ENCODE data around the gene TADA1. TPM values are rescaled to one million over a fixed set of nuclear protein-coding genes. Genes with fewer than 3 reads are reported as not detected.
A peak's percentile ranks its signal among the peaks of the same experiment; 100 is the strongest.

TADA1 gene
- total and polyA plus RNA-seq, 12 donors, result 5.8 to 23.1 (median 13.1) TPM

- H3K4me3 ChIP-seq, result no peak overlapping the region
- TF ChIP-seq CTCF (IDR thresholded peaks at IDR 0.05) (no peak), POLR2A (IDR thresholded peaks at IDR 0.05) (no peak)
- peaks cover 3 to 43% of the 10 kb centered on the region in 2 donors for H3K4me1 ChIP-seq (replicated peaks in 1 of 2)
- DNase-seq, result no peak
- no peaks in the 10 kb centered on the region for H3K27me3 ChIP-seq
- H3K36me3 ChIP-seq (replicated peaks in 1 of 2), result peaks cover 0 to 14% of the 10 kb centered on the region in 2 donors
- H3K27ac ChIP-seq, result peak overlapping the region in 3 of 5 donors; percentile 8 to 42 (median 28)
- 66 to 81% (median 75%) methylated on average over 3 of the region's 3 CpGs for WGBS, 4 donors
- no peaks in the 10 kb centered on the region for H3K9me3 ChIP-seq (replicated peaks in 1 of 3)
- intact Hi-C loops (cut with DNase I), result no loop called here
Observed at GRCh38 chr1:166869318-166870099, 6.6 kb downstream of the TADA1 start.

- Histone ChIP-seq H3K9me3 (replicated peaks in 1 of 3) (no peaks in the 10 kb centered on the region), H3K27me3 (no peaks in the 10 kb centered on the region), H3K4me3 (no peak overlapping the region), H3K36me3 (replicated peaks in 1 of 2) (peaks cover 0 to 20% of the 10 kb centered on the region in 2 donors), H3K4me1 (replicated peaks in 1 of 2) (peaks cover 3 to 35% of the 10 kb centered on the region in 2 donors), H3K27ac (no peak overlapping the region)
- no peak for DNase-seq
- intact Hi-C loops (cut with DNase I), result no loop called here
- WGBS, 4 donors, result 88 to 97% (median 95%) methylated on average over 5 to 7 of the region's 7 CpGs
- TF ChIP-seq CTCF (IDR thresholded peaks at IDR 0.05) (no peak), POLR2A (IDR thresholded peaks at IDR 0.05) (no peak)
Observed at GRCh38 chr1:166868639-166869038, 7.4 kb downstream of the TADA1 start.

GRCh38 chr1:166865926-166866325 lies 10.1 kb downstream of the TADA1 start:
- Histone ChIP-seq H3K27ac (peak overlapping the region; percentile 33 to 82 (median 66)), H3K27me3 (no peaks in the 10 kb centered on the region), H3K4me1 (replicated peaks in 1 of 2) (peaks cover 3 to 25% of the 10 kb centered on the region in 2 donors), H3K9me3 (replicated peaks in 1 of 3) (no peaks in the 10 kb centered on the region), H3K36me3 (replicated peaks in 1 of 2) (peaks cover 0 to 42% of the 10 kb centered on the region in 2 donors), H3K4me3 (no peak overlapping the region)
- WGBS, 4 donors, result 26 to 31% (median 29%) methylated on average over 5 of the region's 5 CpGs
- TF ChIP-seq POLR2A (IDR thresholded peaks at IDR 0.05) (peak in 1 of 2 donors; percentile 67), CTCF (IDR thresholded peaks at IDR 0.05) (no peak)
- intact Hi-C loops (cut with DNase I), result no loop called here
- peak; percentile 69 to 90 (median 86) for DNase-seq

- Histone ChIP-seq H3K27me3 (no peaks in the 10 kb centered on the region), H3K27ac (no peak overlapping the region), H3K4me3 (no peak overlapping the region), H3K36me3 (replicated peaks in 1 of 2) (peaks cover 0 to 77% of the 10 kb centered on the region in 2 donors), H3K4me1 (replicated peaks in 1 of 2) (no peaks in the 10 kb centered on the region), H3K9me3 (replicated peaks in 1 of 3) (no peaks in the 10 kb centered on the region)
- WGBS, 4 donors, result 89 to 96% (median 92%) methylated on average over 4 to 5 of the region's 5 CpGs
- DNase-seq, result no peak
- TF ChIP-seq CTCF (IDR thresholded peaks at IDR 0.05) (no peak), POLR2A (IDR thresholded peaks at IDR 0.05) (no peak)
- intact Hi-C loops (cut with DNase I), result no loop called here
Observed at GRCh38 chr1:166859597-166859996, 16.5 kb downstream of the TADA1 start.
